Activated B cell treated with CpG ODN at 0.5 μM for 24 hours (primary cell): ENCODE results near the gene CASTOR2. TPM values are rescaled to one million over a fixed set of nuclear protein-coding genes. Genes with fewer than 3 reads are reported as not detected.
"Not testable (repeated sequence)": the region's sequence is repeated elsewhere in the genome, so short reads cannot be mapped to it uniquely, and the experiment has no call there.

Experiments
- ATAC-seq: fragments of 200-7000 bp; cut with Tn5 transposase; one replicate; pipeline ENCODE4 v1.10.0; 2021; ENCODE audit warnings: low read depth, mild to moderate bottlenecking, moderate library complexity
- CTCF ChIA-PET: fragments of 350-600 bp; sonication (Branson Sonifier 250); formaldehyde crosslinking; loops from one replicate; lab custom pipeline; 2021; ENCODE audit warnings: antibody characterized with exemption; lab: Charles Lee
- POLR2A ChIA-PET: fragments of 350-600 bp; sonication (Branson Sonifier 250); formaldehyde crosslinking; loops from one replicate; lab custom pipeline; 2021; ENCODE audit warnings: antibody characterized with exemption; lab: Charles Lee
- DNase-seq: peaks from one replicate; pipeline ENCODE4 v3.0.0; 2022
- H3K27ac Mint-ChIP-seq: one replicate; pipeline ENCODE4 v1.8.0; 2020; ENCODE audit warnings: mixed read lengths
- H3K27me3 Mint-ChIP-seq: one replicate; pipeline ENCODE4 v1.8.0; 2021; ENCODE audit warnings: mixed read lengths
- H3K36me3 Mint-ChIP-seq: one replicate; pipeline ENCODE4 v1.8.0; 2021; ENCODE audit warnings: low read depth, mixed read lengths
- H3K4me1 Mint-ChIP-seq: one replicate; pipeline ENCODE4 v1.8.0; 2021; ENCODE audit warnings: mixed read lengths
- H3K4me3 Mint-ChIP-seq: one replicate; pipeline ENCODE4 v1.8.0; 2020; ENCODE audit warnings: mild to moderate bottlenecking, mixed read lengths
- H3K9me3 Mint-ChIP-seq: one replicate; pipeline ENCODE4 v1.8.0; 2020; ENCODE audit warnings: mixed read lengths
- intact Hi-C: fragments of 100-400 bp; cut with micrococcal nuclease; formaldehyde crosslinking; loops from one replicate; pipeline ENCODE4 v1.15.1; 2024
- total RNA-seq: library from RNA; stranded (reverse); gene quantifications from 2 replicates; pipeline ENCODE4 v1.2.3, GENCODE V29; 2022
- TF ChIP-seq, protein P1 (sequence below): fragments of 200-600 bp; IDR thresholded peaks from one replicate; pipeline ENCODE4 v1.8.0; 2022; ENCODE audit warnings: antibody characterized with exemption, mild to moderate bottlenecking

The CASTOR2 gene
- total RNA-seq, 1 donor from 2014 or later, result 0.73 TPM

DNA sequence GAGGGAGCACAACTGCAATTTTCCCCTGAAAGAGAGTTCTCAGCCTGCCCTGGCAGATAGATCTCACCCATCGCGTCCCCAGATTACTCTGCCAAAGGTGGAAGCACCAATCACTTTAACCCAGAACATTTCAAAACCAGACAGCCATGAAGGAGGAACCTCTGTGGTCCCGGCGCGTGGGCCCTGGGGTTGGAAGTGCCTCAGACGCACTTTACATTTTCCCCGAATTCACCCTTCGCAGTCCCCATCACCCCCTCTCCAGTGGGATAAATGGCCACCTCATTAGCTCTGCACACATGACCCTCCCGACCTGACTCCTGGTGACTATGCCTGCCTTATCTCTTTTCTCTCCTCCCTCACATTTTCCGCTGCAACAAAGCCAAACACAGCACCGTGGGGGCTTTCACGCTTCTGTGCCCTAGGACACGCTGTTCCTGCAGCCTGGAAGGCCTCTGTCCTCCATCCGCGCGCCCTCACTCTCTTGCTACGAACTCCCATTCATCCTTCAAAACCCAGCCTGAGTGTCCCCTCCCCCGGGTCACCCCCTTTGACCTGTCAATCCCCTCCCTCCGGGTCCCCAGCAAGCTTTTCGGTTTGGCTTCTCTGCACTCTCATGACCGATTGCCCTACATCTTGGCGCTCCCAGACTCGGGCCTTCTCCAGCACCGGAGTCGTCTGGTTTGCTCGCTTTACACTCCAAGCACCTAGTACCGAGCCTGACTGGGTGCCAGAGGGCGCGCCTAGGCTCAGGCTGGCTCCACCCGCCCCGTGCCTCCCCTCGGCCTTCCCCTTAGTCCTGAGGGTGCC lies 598 bp upstream of the CASTOR2 start:
- H3K4me1 Mint-ChIP-seq, ATAC-seq, CTCF ChIA-PET, H3K27ac Mint-ChIP-seq, H3K36me3 Mint-ChIP-seq, H3K9me3 Mint-ChIP-seq, DNase-seq, H3K4me3 Mint-ChIP-seq, POLR2A ChIA-PET, H3K27me3 Mint-ChIP-seq, intact Hi-C loops: not testable (repeated sequence)

DNA sequence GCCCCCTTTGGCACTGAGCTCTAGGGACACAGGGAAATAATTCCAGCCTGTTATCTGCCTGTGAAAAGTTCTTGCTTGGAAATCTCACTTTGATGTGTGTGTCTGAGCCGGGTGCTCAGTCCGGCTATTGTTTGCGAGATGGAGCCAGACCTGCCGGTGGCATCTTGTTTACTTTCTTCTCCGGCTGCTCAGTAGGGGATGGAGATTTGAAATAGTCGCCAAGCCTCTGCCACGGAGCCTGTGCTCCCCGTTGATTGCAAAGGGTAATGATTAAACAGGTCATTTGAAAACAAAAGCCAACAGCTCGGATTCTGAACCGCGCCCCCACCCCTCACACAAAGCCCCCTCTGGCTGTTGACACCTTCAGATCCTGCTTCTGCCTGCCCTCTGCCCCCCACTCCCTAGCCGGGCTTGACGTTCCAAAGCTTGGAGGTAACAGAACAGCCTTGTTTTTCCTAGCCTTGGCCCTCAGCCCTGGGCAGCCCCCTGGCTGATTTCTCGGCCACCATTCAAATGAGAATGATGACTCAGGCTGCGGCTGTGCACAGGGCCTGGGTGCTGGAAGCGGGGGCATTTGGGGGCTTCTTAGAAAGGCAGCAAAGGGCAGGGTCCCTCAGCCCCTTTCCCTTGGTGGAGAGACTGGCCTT lies 1.8 kb downstream of the CASTOR2 start:
- POLR2A ChIA-PET, H3K36me3 Mint-ChIP-seq, intact Hi-C loops, H3K4me3 Mint-ChIP-seq, H3K27ac Mint-ChIP-seq, DNase-seq, CTCF ChIA-PET, H3K4me1 Mint-ChIP-seq, H3K27me3 Mint-ChIP-seq, H3K9me3 Mint-ChIP-seq, ATAC-seq: not testable (repeated sequence)

DNA sequence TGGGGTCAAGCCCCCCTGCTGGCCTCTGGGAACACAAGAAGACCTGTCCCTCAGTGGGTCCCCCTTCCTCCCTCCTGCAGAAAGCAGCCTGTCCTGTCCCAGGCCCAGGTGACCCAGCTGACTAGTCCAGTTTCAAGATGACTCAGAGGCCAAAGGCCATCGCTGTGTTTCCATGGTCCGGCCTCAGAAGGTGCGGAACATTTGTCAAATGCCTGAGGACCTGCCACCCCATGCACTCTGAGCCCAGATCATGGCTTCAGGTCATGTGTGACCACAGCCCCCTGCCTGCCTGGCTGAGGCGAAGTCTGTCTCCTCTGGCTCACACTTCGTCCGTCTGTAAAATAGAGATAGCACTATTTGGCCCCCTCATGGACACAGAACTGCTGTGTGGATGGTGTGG lies 2.4 kb downstream of the CASTOR2 start:
- H3K36me3 Mint-ChIP-seq, POLR2A ChIA-PET, H3K4me1 Mint-ChIP-seq, H3K4me3 Mint-ChIP-seq, ATAC-seq, H3K27me3 Mint-ChIP-seq, CTCF ChIA-PET, H3K27ac Mint-ChIP-seq, intact Hi-C loops, DNase-seq, H3K9me3 Mint-ChIP-seq: not testable (repeated sequence)

DNA sequence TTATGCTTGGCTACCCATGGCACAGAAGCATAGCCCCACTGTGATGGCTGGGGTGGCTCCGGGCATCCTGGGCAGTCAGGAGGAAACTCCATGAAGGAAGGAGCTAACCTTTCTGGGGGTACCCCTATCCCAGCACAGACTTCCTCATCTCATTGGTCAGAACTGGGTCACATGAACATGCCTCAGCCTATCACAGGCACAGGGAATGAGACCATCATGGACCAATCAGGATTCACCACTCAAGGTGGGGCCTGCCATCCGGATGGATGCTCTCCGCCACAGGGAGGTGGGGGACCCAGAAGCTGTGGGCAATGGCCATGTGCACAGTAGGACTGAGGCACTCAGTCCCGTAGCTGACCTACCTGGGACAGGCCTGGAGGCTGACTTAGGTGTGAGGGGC lies 6.9 kb downstream of the CASTOR2 start:
- H3K4me1 Mint-ChIP-seq, ATAC-seq, H3K27me3 Mint-ChIP-seq, POLR2A ChIA-PET, H3K9me3 Mint-ChIP-seq, H3K36me3 Mint-ChIP-seq, intact Hi-C loops, H3K4me3 Mint-ChIP-seq, H3K27ac Mint-ChIP-seq, CTCF ChIA-PET, DNase-seq: not testable (repeated sequence)

DNA sequence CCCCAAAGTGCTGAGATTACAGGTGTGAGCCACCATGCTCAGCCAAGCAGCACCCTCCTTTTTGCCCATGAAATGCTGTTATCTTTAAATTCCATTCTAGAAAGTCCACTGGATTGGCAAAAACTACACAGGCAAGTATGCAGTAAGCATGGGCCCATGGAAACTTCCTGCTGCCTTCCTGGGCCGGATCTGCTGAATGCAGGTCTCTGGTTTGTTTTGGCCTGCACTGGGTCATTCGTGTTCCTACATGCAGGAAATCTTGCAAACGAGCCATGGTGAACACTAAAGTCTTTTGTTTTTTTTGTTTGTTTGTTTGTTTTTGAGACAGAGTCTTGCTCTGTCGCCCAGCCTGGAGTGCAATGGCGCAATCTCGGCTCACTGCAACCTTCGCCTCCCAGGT lies 7.9 kb downstream of the CASTOR2 start:
- ATAC-seq, CTCF ChIA-PET, H3K27me3 Mint-ChIP-seq, H3K27ac Mint-ChIP-seq, H3K36me3 Mint-ChIP-seq, H3K9me3 Mint-ChIP-seq, POLR2A ChIA-PET, H3K4me1 Mint-ChIP-seq, H3K4me3 Mint-ChIP-seq, DNase-seq, intact Hi-C loops: not testable (repeated sequence)

DNA sequence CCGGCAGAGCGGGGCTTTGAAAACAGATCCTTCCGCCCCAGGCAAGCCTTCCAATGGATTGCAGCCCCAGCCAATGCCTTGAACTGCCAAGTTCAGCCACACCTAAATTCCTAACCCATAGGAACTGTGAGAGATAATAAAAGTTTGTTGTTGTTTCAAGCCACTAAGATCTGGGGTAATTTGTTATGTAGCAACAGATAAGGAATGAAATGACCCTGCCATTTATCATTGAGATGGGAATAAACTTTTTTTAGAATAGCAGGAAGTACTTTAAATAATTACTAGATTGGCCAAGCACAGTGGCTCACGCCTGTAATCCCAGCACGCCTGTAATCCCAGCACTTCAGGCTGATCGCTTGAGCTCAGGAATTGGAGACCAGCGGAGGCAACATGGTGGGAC lies 11.5 kb downstream of the CASTOR2 start:
- H3K36me3 Mint-ChIP-seq, POLR2A ChIA-PET, H3K4me3 Mint-ChIP-seq, intact Hi-C loops, ATAC-seq, H3K27me3 Mint-ChIP-seq, H3K9me3 Mint-ChIP-seq, H3K27ac Mint-ChIP-seq, CTCF ChIA-PET, H3K4me1 Mint-ChIP-seq, DNase-seq: not testable (repeated sequence)

DNA sequence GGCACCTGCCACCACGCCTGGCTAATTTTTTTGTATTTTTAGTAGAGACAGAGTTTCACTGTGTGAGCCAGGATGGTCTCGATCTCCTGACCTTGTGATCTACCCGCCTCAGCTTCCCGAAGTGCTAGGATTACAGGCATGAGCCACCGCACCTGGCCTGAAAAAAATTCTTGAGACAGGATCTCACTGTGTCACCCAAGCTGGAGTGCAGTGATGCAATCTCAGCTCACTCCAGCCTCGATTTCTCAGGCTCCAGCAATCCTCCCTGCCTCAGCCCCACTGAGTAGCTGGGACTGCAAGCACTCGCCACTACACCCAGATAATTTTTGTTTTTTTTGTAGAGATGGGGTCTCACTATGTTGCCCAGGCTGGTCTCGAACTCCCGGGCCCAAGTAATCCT lies 13.0 kb downstream of the CASTOR2 start:
- H3K4me1 Mint-ChIP-seq, intact Hi-C loops, ATAC-seq, H3K36me3 Mint-ChIP-seq, CTCF ChIA-PET, H3K27ac Mint-ChIP-seq, H3K27me3 Mint-ChIP-seq, H3K9me3 Mint-ChIP-seq, DNase-seq, POLR2A ChIA-PET, H3K4me3 Mint-ChIP-seq: not testable (repeated sequence)

DNA sequence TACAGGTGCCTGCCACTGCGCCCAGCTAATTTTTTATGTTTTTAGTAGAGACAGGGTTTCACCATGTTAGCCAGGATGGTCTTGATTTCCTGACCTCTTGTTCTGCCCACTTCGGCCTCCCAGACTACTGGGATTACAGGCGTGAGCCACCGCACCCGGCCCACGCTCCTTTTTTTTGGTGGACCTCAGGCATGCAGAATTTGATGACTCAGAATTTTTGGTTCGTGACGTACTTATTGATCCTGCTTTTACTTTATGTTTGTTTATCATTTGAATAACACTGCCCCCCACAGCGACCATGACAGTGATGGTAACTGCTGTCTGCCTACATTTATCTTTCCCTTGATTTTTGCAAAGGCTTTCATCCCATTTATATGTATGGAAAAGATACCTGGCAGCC lies 23.9 kb downstream of the CASTOR2 start:
- POLR2A ChIA-PET, intact Hi-C loops, CTCF ChIA-PET: not testable (repeated sequence)

DNA sequence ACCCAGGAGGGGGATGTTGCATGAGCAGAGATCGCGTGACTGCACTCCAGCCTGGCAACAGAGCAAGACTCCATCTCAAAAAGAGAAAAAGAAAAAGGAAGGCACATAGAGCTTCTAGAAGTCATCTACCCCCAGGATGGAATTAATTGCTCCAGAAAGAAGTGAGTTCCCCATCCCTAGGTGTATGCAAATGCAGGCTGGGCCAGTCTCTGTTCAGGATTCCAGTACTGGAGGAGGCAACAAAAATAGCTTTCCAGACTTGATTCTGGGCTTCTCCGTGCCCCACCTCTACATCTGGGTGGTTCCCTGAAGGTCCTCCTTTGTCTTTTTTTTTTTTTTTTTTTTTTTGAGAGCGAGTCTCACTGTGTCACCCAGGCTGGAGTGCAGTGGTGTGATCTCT lies 28.6 kb downstream of the CASTOR2 start:
- no peak overlapping the region for H3K4me3 Mint-ChIP-seq
- DNase-seq (no peak), ATAC-seq (no peak)
- ChIA-PET POLR2A (no interaction called here), CTCF (no interaction called here)
- TF ChIP-seq, protein P1, sequence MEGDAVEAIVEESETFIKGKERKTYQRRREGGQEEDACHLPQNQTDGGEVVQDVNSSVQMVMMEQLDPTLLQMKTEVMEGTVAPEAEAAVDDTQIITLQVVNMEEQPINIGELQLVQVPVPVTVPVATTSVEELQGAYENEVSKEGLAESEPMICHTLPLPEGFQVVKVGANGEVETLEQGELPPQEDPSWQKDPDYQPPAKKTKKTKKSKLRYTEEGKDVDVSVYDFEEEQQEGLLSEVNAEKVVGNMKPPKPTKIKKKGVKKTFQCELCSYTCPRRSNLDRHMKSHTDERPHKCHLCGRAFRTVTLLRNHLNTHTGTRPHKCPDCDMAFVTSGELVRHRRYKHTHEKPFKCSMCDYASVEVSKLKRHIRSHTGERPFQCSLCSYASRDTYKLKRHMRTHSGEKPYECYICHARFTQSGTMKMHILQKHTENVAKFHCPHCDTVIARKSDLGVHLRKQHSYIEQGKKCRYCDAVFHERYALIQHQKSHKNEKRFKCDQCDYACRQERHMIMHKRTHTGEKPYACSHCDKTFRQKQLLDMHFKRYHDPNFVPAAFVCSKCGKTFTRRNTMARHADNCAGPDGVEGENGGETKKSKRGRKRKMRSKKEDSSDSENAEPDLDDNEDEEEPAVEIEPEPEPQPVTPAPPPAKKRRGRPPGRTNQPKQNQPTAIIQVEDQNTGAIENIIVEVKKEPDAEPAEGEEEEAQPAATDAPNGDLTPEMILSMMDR, result no peak
- H3K9me3 Mint-ChIP-seq, result no peaks in the 10 kb centered on the region
- intact Hi-C loops, result no loop called here
- H3K27me3 Mint-ChIP-seq, result no peaks in the 10 kb centered on the region
- H3K4me1 Mint-ChIP-seq, result no peaks in the 10 kb centered on the region
- H3K36me3 Mint-ChIP-seq, result no peaks in the 10 kb centered on the region
- no peak overlapping the region for H3K27ac Mint-ChIP-seq

More for the DNA sequence above, 23.9 kb downstream of the CASTOR2 start:
- H3K4me1 Mint-ChIP-seq, H3K27ac Mint-ChIP-seq, DNase-seq, H3K27me3 Mint-ChIP-seq, H3K36me3 Mint-ChIP-seq, ATAC-seq, H3K9me3 Mint-ChIP-seq, H3K4me3 Mint-ChIP-seq: not testable (repeated sequence)

DNA sequence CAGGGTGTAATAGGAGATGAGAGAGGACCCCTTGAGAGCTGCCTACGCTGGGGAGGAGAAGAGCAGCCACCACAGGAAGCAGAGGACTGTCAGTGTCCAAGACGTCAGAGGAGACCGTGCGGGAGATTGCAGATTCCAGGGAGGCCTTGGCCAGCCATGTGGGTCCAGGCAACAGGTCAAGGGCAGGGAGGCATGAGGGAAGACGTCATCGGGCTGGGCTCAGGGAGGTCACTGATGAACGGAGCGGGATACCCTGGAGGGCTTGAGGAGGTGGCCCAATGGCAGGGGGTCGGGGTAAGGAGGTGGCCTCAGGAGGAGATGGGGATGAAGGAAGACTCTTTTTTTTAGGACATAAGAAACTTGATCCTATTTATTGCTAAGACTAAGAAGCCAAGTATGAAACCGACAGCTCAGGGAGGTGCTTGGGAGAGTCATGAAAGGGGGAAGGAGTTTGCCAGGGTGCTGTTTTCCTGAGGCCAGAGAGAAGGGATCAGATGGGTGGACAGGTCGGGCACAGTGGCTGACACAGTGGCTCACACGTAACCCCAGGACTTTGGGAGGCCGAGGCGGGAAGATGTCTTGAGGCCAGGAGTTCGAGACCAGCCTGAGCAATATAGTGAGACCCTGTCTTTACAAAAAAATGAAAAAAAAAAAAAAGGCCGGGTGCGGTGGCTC lies 30.5 kb downstream of the CASTOR2 start:
- H3K9me3 Mint-ChIP-seq, H3K4me1 Mint-ChIP-seq, DNase-seq, ATAC-seq, CTCF ChIA-PET, POLR2A ChIA-PET, H3K27ac Mint-ChIP-seq, H3K36me3 Mint-ChIP-seq, H3K27me3 Mint-ChIP-seq, H3K4me3 Mint-ChIP-seq, intact Hi-C loops: not testable (repeated sequence)

DNA sequence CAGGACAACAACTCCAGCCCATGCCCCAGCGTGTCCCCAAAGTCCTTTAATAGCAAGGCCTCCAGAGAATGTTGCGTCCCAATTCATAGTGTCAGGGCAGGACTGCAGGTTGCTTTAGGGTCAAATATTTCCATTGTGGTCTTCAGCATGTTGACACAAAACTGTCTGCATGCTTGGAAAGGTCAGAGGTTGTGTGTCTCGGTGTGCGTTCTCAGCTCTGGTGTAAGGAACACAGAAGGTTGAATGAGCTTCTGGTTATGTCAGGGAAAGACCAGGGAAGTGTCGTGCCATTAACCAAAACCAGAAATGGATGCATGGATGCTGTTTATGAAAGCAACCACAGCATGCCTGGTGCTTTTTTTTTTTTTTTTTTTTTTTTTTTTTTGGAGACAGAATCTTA lies 31.9 kb downstream of the CASTOR2 start:
- DNase-seq, H3K4me1 Mint-ChIP-seq, H3K4me3 Mint-ChIP-seq, POLR2A ChIA-PET, ATAC-seq, H3K9me3 Mint-ChIP-seq, intact Hi-C loops, H3K36me3 Mint-ChIP-seq, H3K27ac Mint-ChIP-seq, H3K27me3 Mint-ChIP-seq, CTCF ChIA-PET: not testable (repeated sequence)
